HepG2 (cell line): ENCODE results near the gene BTBD7. TPM values are rescaled to one million over a fixed set of nuclear protein-coding genes. Genes with fewer than 3 reads are reported as not detected.
"Not testable (repeated sequence)": the region's sequence is repeated elsewhere in the genome, so short reads cannot be mapped to it uniquely, and the experiment has no call there.

ENCODE experiments used
- ATAC-seq: fragments of 200-7000 bp; cut with Tn5 transposase; 3 replicates; pipeline ENCODE4 v1.9.1; 2020; ENCODE audit warnings: mild to moderate bottlenecking, moderate library complexity
- BruUV-seq: library from RNA; stranded (reverse); fragments of 400-500 nt; replicated peaks from 2 replicates; lab custom pipeline; 2021; lab: Mats Ljungman, UMichigan
- CTCF ChIA-PET: fragments of 300-600 bp; formaldehyde crosslinking; extraction: SDS; loops from one replicate; lab custom pipeline; 2021; ENCODE audit warnings: low total read pairs, inconsistent platforms, low intra/inter-chr PET ratio; lab: Yijun Ruan, JAX
- POLR2A ChIA-PET: fragments of 350-600 bp; sonication (Branson Sonifier 250); formaldehyde crosslinking; loops from one replicate; lab custom pipeline; 2020; ENCODE audit warnings: antibody characterized with exemption, inconsistent platforms; lab: Yijun Ruan, JAX
- DNase-seq: peaks from one replicate; pipeline ENCODE4 v3.0.0-alpha.2; 2015; ENCODE audit warnings: low spot score
- FAIRE-seq: peaks from 3 replicates; lab custom pipeline; 2011; peaks lifted over from hg19 to GRCh38; lab: Jason Lieb, UNC
- H2AFZ ChIP-seq: one replicate; pipeline ENCODE4 v1.6.1; 2011; ENCODE audit warnings: low read length, inconsistent platforms
- H3K27ac ChIP-seq: fragments of 300-600 bp; 3 replicates; pipeline ENCODE4 v1.8.0; 2011; ENCODE audit warnings: mixed run types, mild to moderate bottlenecking, mixed read lengths, low read length, inconsistent platforms; ENCODE audit not compliant: insufficient read depth; ENCODE audit errors: extremely low read length
- H3K27me3 ChIP-seq, 2 experiments: fragments of 200-600 bp in 1 of 2; 2 replicates in 1 of 2; 3 replicates in 1 of 2; pipeline versions ENCODE4 v1.6.0 to v1.8.0; 2011; ENCODE audit warnings: low read length in 2 of 2, mild to moderate bottlenecking in 2 of 2, moderate library complexity in 2 of 2, inconsistent platforms in 1 of 2; ENCODE audit not compliant: insufficient read depth in 2 of 2, control insufficient read depth in 1 of 2
- H3K36me3 ChIP-seq, 2 experiments: fragments of 200-600 bp in 1 of 2; replicated peaks in 1 of 2; 2 replicates in 1 of 2; 3 replicates in 1 of 2; pipeline versions ENCODE4 v1.5.1 to v1.8.0; 2011; ENCODE audit warnings: low read length in 2 of 2, inconsistent platforms in 1 of 2; ENCODE audit not compliant: insufficient read depth in 2 of 2, control insufficient read depth in 1 of 2
- H3K4me1 ChIP-seq: 2 replicates; pipeline ENCODE4 v1.5.1; 2012; ENCODE audit warnings: low read length, inconsistent platforms; ENCODE audit not compliant: insufficient read depth
- H3K4me2 ChIP-seq: 2 replicates; pipeline ENCODE4 v1.6.0; 2011; ENCODE audit warnings: low read depth, low read length, inconsistent platforms
- H3K4me3 ChIP-seq, 3 experiments: fragments of 200-600 bp in 1 of 3; sonication (generic), shearing (Covaris generic) in 1 of 3; replicated peaks in 1 of 3; 2 replicates each; pipeline ENCODE4 v1.5.1; 2011 to 2016; ENCODE audit warnings: low read length in 3 of 3, inconsistent platforms in 2 of 3, low read depth in 2 of 3, mild to moderate bottlenecking in 2 of 3, control low read depth in 1 of 3, mixed read lengths in 1 of 3; ENCODE audit not compliant: insufficient read depth in 1 of 3
- H3K79me2 ChIP-seq: one replicate; pipeline ENCODE4 v1.6.1; 2011; ENCODE audit warnings: low read length, inconsistent platforms; ENCODE audit not compliant: insufficient read depth
- H3K9ac ChIP-seq: 2 replicates; pipeline ENCODE4 v1.6.0; 2011; ENCODE audit warnings: mild to moderate bottlenecking, low read depth, low read length, inconsistent platforms; ENCODE audit not compliant: insufficient read depth
- H3K9me3 ChIP-seq: 2 replicates; pipeline ENCODE4 v1.5.1; 2012; ENCODE audit warnings: mild to moderate bottlenecking, low read length
- H4K20me1 ChIP-seq: 2 replicates; pipeline ENCODE4 v1.6.0; 2011; ENCODE audit warnings: inconsistent platforms, mild to moderate bottlenecking, low read length, moderate library complexity; ENCODE audit not compliant: insufficient read depth
- GATAD1 ChIP-seq: IDR thresholded peaks from 2 replicates; pipeline ENCODE4 v1.6.1; 2016; ENCODE audit warnings: missing genetic modification reagents, missing compliant biosample characterization
- GFI1 ChIP-seq: sonication (generic); formaldehyde crosslinking; IDR thresholded peaks from 2 replicates; pipeline ENCODE4 v1.5.0; 2020; ENCODE audit warnings: missing genetic modification reagents, mild to moderate bottlenecking, borderline replicate concordance
- MAFK ChIP-seq, 2 experiments: IDR thresholded peaks in 1 of 2; conservative IDR thresholded peaks in 1 of 2; 2 replicates each; pipeline ENCODE4 v1.6.1; 2011; ENCODE audit warnings: improper control_type of control experiment in 2 of 2, low read length in 2 of 2
- NCOA1 ChIP-seq: sonication (generic); formaldehyde crosslinking; IDR thresholded peaks from 2 replicates; pipeline ENCODE4 v1.9.0; 2021; ENCODE audit warnings: missing genetic modification reagents
- ZBTB38 ChIP-seq: sonication (generic); formaldehyde crosslinking; IDR thresholded peaks from 2 replicates; pipeline ENCODE4 v1.5.1; 2020; ENCODE audit warnings: mild to moderate bottlenecking, missing genetic modification reagents
- ZNF235 ChIP-seq: sonication (generic); formaldehyde crosslinking; IDR thresholded peaks from 2 replicates; pipeline ENCODE4 v1.8.1; 2023; ENCODE audit warnings: mild to moderate bottlenecking, missing genetic modification reagents, borderline replicate concordance
- ZNF264 ChIP-seq: sonication (generic); formaldehyde crosslinking; IDR thresholded peaks from 2 replicates; pipeline ENCODE4 v1.4.0; 2020; ENCODE audit warnings: missing genetic modification reagents
- ZNF441 ChIP-seq: sonication (generic); formaldehyde crosslinking; IDR thresholded peaks from 2 replicates; pipeline ENCODE4 v1.7.0; 2021; ENCODE audit warnings: missing genetic modification reagents, borderline replicate concordance
- WGBS: methylation state at CpG from one replicate; pipeline ENCODE4 v1.1.6; 2017; ENCODE audit warnings: low lambda C conversion rate; 5-methylcytosine and 5-hydroxymethylcytosine counted together
- in situ Hi-C: cut with HindIII; loops from 2 replicates; pipeline ENCODE4 v1.10.0; 2017; ENCODE audit warnings: low pct_unique_long_range_greater_than_20kb; ENCODE audit not compliant: extremely low pct_ligation_motif_present
- intact Hi-C: fragments of 100-400 bp; cut with micrococcal nuclease; formaldehyde crosslinking; loops from one replicate; pipeline ENCODE4 v1.10.0; 2022; ENCODE audit not compliant: unreplicated experiment
- polyA plus RNA-seq, 8 experiments: library from polyadenylated mRNA; depleted of rRNA in 3 of 8; stranded (reverse) in 7 of 8; unstranded in 1 of 8; fragments of >200 nt; fragmentation: Illumina TruSeq in 4 of 8; extraction: Trizol in 4 of 8; gene quantifications; 2 replicates each; pipeline versions ENCODE4 v1.2.1 to v1.2.3, GENCODE V29; 2011 to 2016; ENCODE audit warnings: low read depth in 4 of 8, missing spikeins in 1 of 8, mixed read lengths in 1 of 8; ENCODE audit not compliant: insufficient read depth in 1 of 8
- total RNA-seq, 5 experiments: library from RNA; depleted of rRNA; stranded (reverse); fragments of >200 nt; fragmentation: Illumina TruSeq; extraction: Trizol; gene quantifications; 2 replicates each; pipeline ENCODE4 v1.2.3, GENCODE V29; 2016; ENCODE audit warnings: low read depth in 1 of 5

The BTBD7 gene
- total and polyA plus RNA-seq, 2 of the 13 experiments (the other 11 are each of a cell fraction or from before 2014, with no cell fraction given): 11.6 to 15.2 TPM

- intact Hi-C loops: no loop called here
- no peaks in the 10 kb centered on the region for H3K27me3 ChIP-seq
- peak; percentile 54 for ATAC-seq
- POLR2A ChIA-PET: no interaction called here
- no peaks in the 10 kb centered on the region for H3K79me2 ChIP-seq
- 34% methylated on average over 10 of the region's 10 CpGs for WGBS
- CTCF ChIA-PET: no interaction called here
- no peak overlapping the region for H2AFZ ChIP-seq
- no peak for FAIRE-seq
- H4K20me1 ChIP-seq: no peaks in the 10 kb centered on the region
- in situ Hi-C loops: loop anchor here (10.0 kb wide), 1 partner anchor 310 kb away; no protein-coding TSS in a partner anchor
- peaks cover 14% of the 10 kb centered on the region; the same call in 1 of the 2 replicates for H3K4me1 ChIP-seq
- TF ChIP-seq ZBTB38 (CRISPR knock-in tag) (no peak), GATAD1 (CRISPR knock-in tag) (no peak), ZNF235 (no peak), ZNF264 (no peak), GFI1 (CRISPR knock-in tag) (no peak), NCOA1 (CRISPR knock-in tag) (no peak), ZNF441 (no peak), MAFK (conservative IDR thresholded peaks at IDR 0.05 in 1 of 2, IDR thresholded peaks at IDR 0.05 in 1 of 2; ENCODE audit: low read length in 2 of 2) (peak in 1 of 2 experiments; percentile 9; a peak in 1 of 4 replicates)
- no peak for DNase-seq
- H3K4me2 ChIP-seq: peak overlapping the region; percentile 47
- no peaks in the 10 kb centered on the region for H3K36me3 ChIP-seq
- no peak overlapping the region for H3K9ac ChIP-seq
- no peak overlapping the region; a peak in 1 of 6 replicates for H3K4me3 ChIP-seq
- no peak overlapping the region for H3K27ac ChIP-seq
- no peaks in the 10 kb centered on the region for H3K9me3 ChIP-seq
- BruUV-seq: no TSS peak
Observed at GRCh38 chr14:93234798-93235197, 98.0 kb downstream of the BTBD7 start.

- H3K79me2 ChIP-seq, H3K4me3 ChIP-seq, POLR2A ChIA-PET, ATAC-seq, H2AFZ ChIP-seq, FAIRE-seq, intact Hi-C loops, H3K27ac ChIP-seq, H4K20me1 ChIP-seq, BruUV-seq, H3K4me2 ChIP-seq, H3K9ac ChIP-seq, H3K36me3 ChIP-seq, H3K9me3 ChIP-seq, DNase-seq, H3K27me3 ChIP-seq: not testable (repeated sequence)
- CTCF ChIA-PET: interaction anchor here (1.3 kb wide), 1 partner anchor 311 kb away, joined by 4 read pairs; no protein-coding TSS in a partner anchor
- 40% methylated on average over 5 of the region's 5 CpGs for WGBS
- in situ Hi-C loops: loop anchor here (10.0 kb wide), 1 partner anchor 312 kb away; no protein-coding TSS in a partner anchor
- peaks cover 14% of the 10 kb centered on the region; the same call in 1 of the 2 replicates for H3K4me1 ChIP-seq
Observed at GRCh38 chr14:93233078-93233477, 99.8 kb downstream of the BTBD7 start.
